Neural progenitor cell (in vitro differentiated cells): ENCODE measurements around the gene GRIP1. TPM values are rescaled to one million over a fixed set of nuclear protein-coding genes. Genes with fewer than 3 reads are reported as not detected.

ENCODE experiments used
- DNase-seq: peaks from one replicate; pipeline ENCODE4 v3.0.0-alpha.2; 2016; ENCODE audit warnings: low spot score
- H2AFZ ChIP-seq: fragments of 200-600 bp; sonication (generic); replicated peaks from 2 replicates; pipeline ENCODE4 v1.6.1; 2016; ENCODE audit warnings: antibody characterized with exemption
- H3F3A ChIP-seq: fragments of 200-600 bp; sonication (generic); 2 replicates; pipeline ENCODE4 v1.6.1; 2016; ENCODE audit warnings: antibody characterized with exemption, low read depth
- H3K27ac ChIP-seq: fragments of 200-600 bp; sonication (generic); 2 replicates; pipeline ENCODE4 v1.5.1; 2016; ENCODE audit warnings: mild to moderate bottlenecking
- H3K27me3 ChIP-seq: fragments of 200-600 bp; sonication (generic); 2 replicates; pipeline ENCODE4 v1.6.1; 2016; ENCODE audit warnings: mild to moderate bottlenecking, moderate library complexity
- H3K36me3 ChIP-seq: fragments of 200-600 bp; sonication (generic); 2 replicates; pipeline ENCODE4 v1.5.1; 2016
- H3K4me1 ChIP-seq: fragments of 200-600 bp; sonication (generic); 2 replicates; pipeline ENCODE4 v1.6.1; 2016; ENCODE audit warnings: mixed run types
- H3K4me2 ChIP-seq: fragments of 200-600 bp; sonication (generic); 2 replicates; pipeline ENCODE4 v1.6.1; 2016
- H3K4me3 ChIP-seq: fragments of 200-600 bp; sonication (generic); 2 replicates; pipeline ENCODE4 v1.5.1; 2016
- H3K79me2 ChIP-seq: fragments of 200-600 bp; sonication (generic); 2 replicates; pipeline ENCODE4 v1.6.1; 2016; ENCODE audit warnings: low read depth
- H3K9ac ChIP-seq: fragments of 200-600 bp; sonication (generic); 2 replicates; pipeline ENCODE4 v1.6.1; 2016
- H3K9me3 ChIP-seq: fragments of 200-600 bp; sonication (generic); 2 replicates; pipeline ENCODE4 v1.5.1; 2016; ENCODE audit warnings: low read depth
- H4K20me1 ChIP-seq: fragments of 200-600 bp; sonication (generic); 2 replicates; pipeline ENCODE4 v1.6.1; 2016; ENCODE audit warnings: low read depth
- H3K27ac Mint-ChIP-seq: 3 replicates; pipeline ENCODE4 v1.8.0; 2021; ENCODE audit warnings: mixed read lengths
- H3K27me3 Mint-ChIP-seq: 2 replicates; pipeline ENCODE4 v1.8.0; 2022; ENCODE audit warnings: low read depth, mild to moderate bottlenecking, inconsistent platforms, moderate library complexity, mixed read lengths; ENCODE audit not compliant: insufficient read depth
- H3K36me3 Mint-ChIP-seq: 3 replicates; pipeline ENCODE4 v1.8.0; 2021; ENCODE audit warnings: mixed read lengths
- H3K4me1 Mint-ChIP-seq: 3 replicates; pipeline ENCODE4 v1.8.0; 2021; ENCODE audit warnings: mixed read lengths
- H3K4me3 Mint-ChIP-seq: 3 replicates; pipeline ENCODE4 v1.8.0; 2021; ENCODE audit warnings: mild to moderate bottlenecking, moderate library complexity, mixed read lengths
- H3K9me3 Mint-ChIP-seq: 3 replicates; pipeline ENCODE4 v1.8.0; 2020; ENCODE audit warnings: mixed read lengths
- CTCF ChIP-seq: fragments of 200-600 bp; sonication (generic); IDR thresholded peaks from 2 replicates; pipeline ENCODE4 v1.5.1; 2017; ENCODE audit warnings: antibody characterized with exemption, mild to moderate bottlenecking
- EZH2 ChIP-seq: fragments of 200-600 bp; sonication (generic); IDR thresholded peaks from 2 replicates; pipeline ENCODE4 v1.6.1; 2017; ENCODE audit warnings: antibody characterized with exemption, mild to moderate bottlenecking, moderate library complexity
- EZH2phosphoT487 ChIP-seq: fragments of 200-600 bp; sonication (generic); IDR thresholded peaks from 2 replicates; pipeline ENCODE4 v1.6.1; 2017; ENCODE audit warnings: antibody characterized with exemption
- total RNA-seq: library from RNA; depleted of rRNA; stranded (reverse); fragments of >200 nt; gene quantifications from 2 replicates; pipeline ENCODE4 v1.2.3, GENCODE V29; 2015; ENCODE audit warnings: low replicate concordance

Gene GRIP1
- total RNA-seq, 1 donor from 2014 or later = 38.2 TPM

GRCh38 chr12:66667906-66668305 is 11.0 kb downstream of the GRIP1 start:
- no peaks in the 10 kb centered on the region for H3K9me3 ChIP-seq
- H3K4me2 ChIP-seq = no peak overlapping the region
- no peaks in the 10 kb centered on the region for H3K9me3 Mint-ChIP-seq
- DNase-seq = no peak
- no peak overlapping the region for H2AFZ ChIP-seq
- H3K27ac Mint-ChIP-seq = no peak overlapping the region
- no peak overlapping the region for H3K27ac ChIP-seq
- H3K9ac ChIP-seq = no peak overlapping the region
- no peaks in the 10 kb centered on the region for H4K20me1 ChIP-seq
- no peaks in the 10 kb centered on the region for H3K4me1 ChIP-seq
- no peaks in the 10 kb centered on the region for H3K27me3 Mint-ChIP-seq
- H3F3A ChIP-seq = no peaks in the 10 kb centered on the region
- peaks cover 12% of the 10 kb centered on the region for H3K4me1 Mint-ChIP-seq
- no peaks in the 10 kb centered on the region for H3K36me3 Mint-ChIP-seq
- H3K4me3 Mint-ChIP-seq = no peak overlapping the region
- TF ChIP-seq EZH2phosphoT487 (no peak), EZH2 (no peak), CTCF (no peak)
- H3K79me2 ChIP-seq = no peaks in the 10 kb centered on the region
- H3K4me3 ChIP-seq = no peak overlapping the region
- H3K36me3 ChIP-seq = no peaks in the 10 kb centered on the region
- no peaks in the 10 kb centered on the region for H3K27me3 ChIP-seq

- no peak for DNase-seq
- no peak overlapping the region for H2AFZ ChIP-seq
- Mint-ChIP-seq H3K36me3 (no peaks in the 10 kb centered on the region), H3K9me3 (no peaks in the 10 kb centered on the region), H3K27ac (no peak overlapping the region), H3K4me1 (peaks cover 10% of the 10 kb centered on the region), H3K27me3 (no peaks in the 10 kb centered on the region), H3K4me3 (no peak overlapping the region)
- no peaks in the 10 kb centered on the region for H3K27me3 ChIP-seq
- H3K27ac ChIP-seq = no peak overlapping the region
- no peaks in the 10 kb centered on the region for H3K79me2 ChIP-seq
- no peak overlapping the region for H3K4me3 ChIP-seq
- H3K4me2 ChIP-seq = no peak overlapping the region
- no peak overlapping the region for H3K9ac ChIP-seq
- TF ChIP-seq EZH2phosphoT487 = no peak
- no peak for TF ChIP-seq CTCF
- TF ChIP-seq EZH2 = no peak
- H3K36me3 ChIP-seq = no peaks in the 10 kb centered on the region
- no peaks in the 10 kb centered on the region for H4K20me1 ChIP-seq
- no peaks in the 10 kb centered on the region for H3K9me3 ChIP-seq
- H3F3A ChIP-seq = no peaks in the 10 kb centered on the region
- no peaks in the 10 kb centered on the region for H3K4me1 ChIP-seq
Measured at GRCh38 chr12:66666481-66666880, 12.4 kb downstream of the GRIP1 start.

GRCh38 chr12:66665435-66665985 is 13.4 kb downstream of the GRIP1 start:
- H3K4me3 ChIP-seq = no peak overlapping the region
- H3K4me1 Mint-ChIP-seq = peaks cover 10% of the 10 kb centered on the region
- no peak overlapping the region for H3K27ac Mint-ChIP-seq
- H3K79me2 ChIP-seq = no peaks in the 10 kb centered on the region
- no peaks in the 10 kb centered on the region for H3K9me3 ChIP-seq
- no peak overlapping the region for H2AFZ ChIP-seq
- TF ChIP-seq EZH2phosphoT487 (no peak), CTCF (no peak), EZH2 (no peak)
- no peaks in the 10 kb centered on the region for H3K36me3 Mint-ChIP-seq
- H3K9me3 Mint-ChIP-seq = no peaks in the 10 kb centered on the region
- no peak for DNase-seq
- no peak overlapping the region for H3K27ac ChIP-seq
- H3K36me3 ChIP-seq = no peaks in the 10 kb centered on the region
- no peaks in the 10 kb centered on the region for H3K27me3 Mint-ChIP-seq
- no peaks in the 10 kb centered on the region for H3K27me3 ChIP-seq
- H3K4me3 Mint-ChIP-seq = no peak overlapping the region
- H4K20me1 ChIP-seq = no peaks in the 10 kb centered on the region
- H3F3A ChIP-seq = no peaks in the 10 kb centered on the region
- H3K9ac ChIP-seq = no peak overlapping the region
- no peaks in the 10 kb centered on the region for H3K4me1 ChIP-seq
- no peak overlapping the region for H3K4me2 ChIP-seq
